Endothelial cell of umbilical vein (primary cell): ENCODE measurements around the gene CYB5R2. TPM values are rescaled to one million over a fixed set of nuclear protein-coding genes. Genes with fewer than 3 reads are reported as not detected.

Experiments
- BruUV-seq: library from RNA; stranded (reverse); fragments of 400-500 nt; replicated peaks from 2 replicates; lab custom pipeline; 2021; lab: Mats Ljungman, UMichigan
- CTCF ChIA-PET: fragments of 300-600, 350-600 bp; sonication (Branson Sonifier 250); formaldehyde crosslinking; loops from one replicate; lab custom pipeline; 2021; ENCODE audit warnings: antibody characterized with exemption, inconsistent platforms; lab: Charles Lee
- POLR2A ChIA-PET: fragments of 300-600, 350-600 bp; sonication (Branson Sonifier 250); formaldehyde crosslinking; loops from one replicate; lab custom pipeline; 2021; ENCODE audit warnings: antibody characterized with exemption, inconsistent platforms; lab: Charles Lee
- DNase-seq: peaks from one replicate; pipeline ENCODE4 v3.0.0-alpha.2; 2011; ENCODE audit warnings: low read depth, low spot score
- FAIRE-seq: peaks from 2 replicates; lab custom pipeline; 2011; peaks lifted over from hg19 to GRCh38; lab: Jason Lieb, UNC
- H2AFZ ChIP-seq: 2 replicates; pipeline ENCODE4 v1.6.0; 2012; ENCODE audit warnings: low read depth, low read length, control low read depth, inconsistent platforms
- H3K27ac ChIP-seq: 2 replicates; pipeline ENCODE4 v1.5.1; 2011; ENCODE audit warnings: low read depth, mild to moderate bottlenecking, control low read depth, low read length, moderate library complexity; ENCODE audit not compliant: insufficient read depth
- H3K27me3 ChIP-seq, 2 experiments: 2 replicates each; pipeline versions ENCODE4 v1.6.0 to v1.6.1; 2011; ENCODE audit warnings: low read length in 2 of 2, mixed read lengths in 1 of 2; ENCODE audit not compliant: control insufficient read depth in 2 of 2, insufficient read depth in 2 of 2
- H3K36me3 ChIP-seq, 2 experiments: 2 replicates in 1 of 2; 3 replicates in 1 of 2; pipeline ENCODE4 v1.5.1; 2011; ENCODE audit warnings: low read length in 2 of 2, mild to moderate bottlenecking in 1 of 2, moderate library complexity in 1 of 2; ENCODE audit not compliant: control insufficient read depth in 2 of 2, insufficient read depth in 2 of 2; ENCODE audit errors: extremely low read depth in 1 of 2
- H3K4me1 ChIP-seq: 3 replicates; pipeline ENCODE4 v1.5.1; 2011; ENCODE audit warnings: mild to moderate bottlenecking, low read length; ENCODE audit not compliant: control insufficient read depth, insufficient read depth; ENCODE audit errors: extremely low read depth
- H3K4me2 ChIP-seq: 2 replicates; pipeline ENCODE4 v1.6.1; 2011; ENCODE audit warnings: low read length, control low read depth, mixed read lengths; ENCODE audit not compliant: insufficient read depth
- H3K4me3 ChIP-seq, 3 experiments: fragments of 200-600 bp in 1 of 3; sonication (generic), shearing (Covaris generic) in 1 of 3; replicated peaks in 1 of 3; 2 replicates each; pipeline ENCODE4 v1.5.1; 2011 to 2016; ENCODE audit warnings: control low read depth in 3 of 3, low read length in 3 of 3, mild to moderate bottlenecking in 2 of 3, inconsistent platforms in 1 of 3, low read depth in 1 of 3, moderate library complexity in 1 of 3; ENCODE audit not compliant: insufficient read depth in 1 of 3
- H3K79me2 ChIP-seq: 2 replicates; pipeline ENCODE4 v1.6.0; 2012; ENCODE audit warnings: low read length, inconsistent platforms; ENCODE audit not compliant: control insufficient read depth, insufficient read depth
- H3K9ac ChIP-seq: replicated peaks from 2 replicates; pipeline ENCODE3; 2011; ENCODE audit warnings: low read length, control low read depth; ENCODE audit not compliant: insufficient read depth; ENCODE audit errors: extremely low read depth
- H3K9me1 ChIP-seq: replicated peaks from 3 replicates; pipeline ENCODE4 v1.6.0; 2011; ENCODE audit warnings: mild to moderate bottlenecking, low read length; ENCODE audit not compliant: control insufficient read depth, insufficient read depth; ENCODE audit errors: extremely low read depth
- H3K9me3 ChIP-seq: replicated peaks from 2 replicates; pipeline ENCODE4 v1.5.1; 2012; ENCODE audit warnings: low read length, inconsistent platforms; ENCODE audit not compliant: control insufficient read depth, insufficient read depth
- H4K20me1 ChIP-seq: replicated peaks from 2 replicates; pipeline ENCODE3; 2011; ENCODE audit warnings: mild to moderate bottlenecking, low read length; ENCODE audit not compliant: control insufficient read depth, insufficient read depth; ENCODE audit errors: extremely low read depth
- CTCF ChIP-seq, 2 donors: IDR thresholded peaks; 1 replicate in 1 of 2; 2 replicates in 1 of 2; pipeline ENCODE4 v1.5.1; 2011; ENCODE audit warnings: low read length in 2 of 2, mild to moderate bottlenecking in 2 of 2, moderate library complexity in 2 of 2, control low read depth in 1 of 2, inconsistent platforms in 1 of 2, low read depth in 1 of 2; ENCODE audit not compliant: insufficient read depth in 1 of 2; ENCODE audit errors: extremely low read depth in 1 of 2
- FOS ChIP-seq: IDR thresholded peaks from 2 replicates; pipeline ENCODE4 v1.6.1; 2011; ENCODE audit warnings: mild to moderate bottlenecking, low read length, moderate library complexity, borderline replicate concordance; ENCODE audit not compliant: insufficient read depth
- JUN ChIP-seq: IDR thresholded peaks from 2 replicates; pipeline ENCODE4 v1.6.1; 2011; ENCODE audit warnings: borderline replicate concordance, low read depth; ENCODE audit not compliant: insufficient read length, insufficient read depth
- MAX ChIP-seq: IDR thresholded peaks from 2 replicates; pipeline ENCODE4 v1.6.1; 2011; ENCODE audit not compliant: insufficient read depth, insufficient read length
- POLR2A ChIP-seq: IDR thresholded peaks from 2 replicates; pipeline ENCODE4 v1.6.1; 2012; ENCODE audit warnings: low read depth, mild to moderate bottlenecking, control low read depth, low read length
- POLR2AphosphoS5 ChIP-seq: IDR thresholded peaks from 2 replicates; pipeline ENCODE4 v1.6.1; 2012; ENCODE audit warnings: low read depth, mild to moderate bottlenecking, control low read depth, low read length, moderate library complexity; ENCODE audit not compliant: insufficient read depth
- dilution Hi-C: fragments of 300-500 bp; cut with MboI; formaldehyde crosslinking; loops from one replicate; pipeline ENCODE4 v1.15.0; 2019; ENCODE audit warnings: low sequenced_read_pairs; ENCODE audit not compliant: extremely low pct_ligation_motif_present
- intact Hi-C: fragments of 100-400 bp; cut with micrococcal nuclease; formaldehyde crosslinking; loops from one replicate; pipeline ENCODE4 v1.10.0; 2022
- polyA plus RNA-seq, 4 experiments: library from polyadenylated mRNA; depleted of rRNA in 3 of 4; stranded (reverse) in 3 of 4; unstranded in 1 of 4; fragments of >200 nt; gene quantifications; 2 replicates each; pipeline versions ENCODE4 v1.2.1 to v1.2.3, GENCODE V29; 2011 to 2012; ENCODE audit warnings: missing spikeins in 1 of 4
- total RNA-seq: library from RNA; stranded (reverse); gene quantifications from 2 replicates; pipeline ENCODE4 v1.2.3, GENCODE V29; 2021

CYB5R2 gene
- total and polyA plus RNA-seq, 2 donors (not counting 3 experiments of a cell fraction or from before 2014, with no cell fraction given): 4.8 to 5.0 TPM

GRCh38 chr11:7672276-7672959 lies 882 bp downstream of the CYB5R2 start:
- H3K79me2 ChIP-seq: no peaks in the 10 kb centered on the region
- H3K9me1 ChIP-seq: no peaks in the 10 kb centered on the region
- no peak overlapping the region for H3K4me3 ChIP-seq
- no peaks in the 10 kb centered on the region for H4K20me1 ChIP-seq
- no peak overlapping the region for H3K9ac ChIP-seq
- H3K9me3 ChIP-seq: no peaks in the 10 kb centered on the region
- ChIA-PET CTCF (interaction anchor here (0.7 to 9.7 kb wide), 5 partner anchors 15 to 319 kb away, joined by 3 to 225 read pairs (median 5); no protein-coding TSS in a partner anchor), POLR2A (no interaction called here)
- intact Hi-C loops (loop anchor here (5.0 kb wide), 1 partner anchor 315 kb away; the partner anchor contains the start of gene EIF3F), dilution Hi-C loops (no loop called here)
- H3K27me3 ChIP-seq: peaks cover 0 to 4% of the 10 kb centered on the region in 2 experiments
- no peak overlapping the region for H2AFZ ChIP-seq
- DNase-seq (no peak), FAIRE-seq (no peak)
- no peaks in the 10 kb centered on the region for H3K36me3 ChIP-seq
- H3K27ac ChIP-seq: no peak overlapping the region
- no peak for TF ChIP-seq POLR2AphosphoS5
- TF ChIP-seq MAX: no peak
- no peak for TF ChIP-seq POLR2A
- TF ChIP-seq CTCF (IDR thresholded peaks at IDR 0.05; ENCODE audit: extremely low read depth in 1 of 2, insufficient read depth in 1 of 2, low read depth in 1 of 2, low read length in 2 of 2): no peak
- no peak for TF ChIP-seq JUN
- no peak for TF ChIP-seq FOS
- H3K4me1 ChIP-seq: peaks cover 4% of the 10 kb centered on the region
- BruUV-seq: no TSS peak
- no peak overlapping the region for H3K4me2 ChIP-seq
